ENCODE results near the gene MBOAT1.

Gene MBOAT1

GRCh38 chr6:20211037-20211940 is 980 bp downstream of the MBOAT1 start:
- peak overlapping the region; percentile 93 for H3K4me3 ChIP-seq (ENCODE audit: low read length)
- DNase-seq (ENCODE audit: low read depth): no peak
- TF ChIP-seq CTCF (conservative IDR thresholded peaks at IDR 0.05; ENCODE audit: low read length): no peak

- TF ChIP-seq CTCF (conservative IDR thresholded peaks at IDR 0.05; ENCODE audit: low read length): no peak
- H3K4me3 ChIP-seq (ENCODE audit: low read length): no peak overlapping the region
Measured at GRCh38 chr6:20210158-20210557, 2.1 kb downstream of the MBOAT1 start.

DNA sequence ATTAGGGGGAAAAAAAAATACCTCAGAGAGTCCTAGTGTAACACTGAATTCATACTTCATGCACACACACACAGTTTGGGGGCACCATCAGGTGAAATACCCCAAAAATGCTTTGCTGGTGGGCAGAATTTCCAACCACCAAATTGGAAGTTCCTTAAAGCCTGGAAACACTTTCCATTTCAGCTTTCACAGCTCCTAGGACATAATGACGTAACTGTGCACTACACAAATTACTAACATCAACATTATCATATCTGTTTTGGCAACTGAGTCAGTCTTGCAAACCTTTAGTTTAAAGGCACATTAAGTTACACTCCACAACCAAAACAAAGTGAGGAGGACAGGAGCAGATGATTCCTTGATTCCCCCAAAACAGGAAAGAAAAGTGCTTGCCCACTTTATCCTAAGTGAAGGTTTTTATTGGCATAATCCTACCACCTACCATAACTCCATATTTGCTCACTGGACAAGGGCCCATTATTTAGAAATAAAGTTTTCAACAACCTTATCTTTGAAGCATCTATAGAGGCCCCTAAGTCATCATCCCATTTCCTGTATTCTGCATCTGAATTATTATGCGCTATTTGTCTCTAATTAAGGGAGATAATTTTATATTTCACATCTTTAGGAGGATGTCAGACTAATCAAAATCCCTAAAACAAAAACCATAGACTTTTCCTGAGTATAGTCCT is 3.4 kb downstream of the MBOAT1 start:
- no peak for DNase-seq (ENCODE audit: low read depth)
- TF ChIP-seq CTCF (conservative IDR thresholded peaks at IDR 0.05; ENCODE audit: low read length): no peak
- H3K4me3 ChIP-seq (ENCODE audit: low read length): no peak overlapping the region

More at GRCh38 chr6:20210158-20210557, 2.1 kb downstream of the MBOAT1 start:
- DNase-seq (ENCODE audit: low read depth): no peak

- no peak for DNase-seq (ENCODE audit: low read depth)
- no peak overlapping the region for H3K4me3 ChIP-seq (ENCODE audit: low read length)
- no peak for TF ChIP-seq CTCF (conservative IDR thresholded peaks at IDR 0.05; ENCODE audit: low read length)
Measured at GRCh38 chr6:20207088-20207418, 5.2 kb downstream of the MBOAT1 start.

DNA sequence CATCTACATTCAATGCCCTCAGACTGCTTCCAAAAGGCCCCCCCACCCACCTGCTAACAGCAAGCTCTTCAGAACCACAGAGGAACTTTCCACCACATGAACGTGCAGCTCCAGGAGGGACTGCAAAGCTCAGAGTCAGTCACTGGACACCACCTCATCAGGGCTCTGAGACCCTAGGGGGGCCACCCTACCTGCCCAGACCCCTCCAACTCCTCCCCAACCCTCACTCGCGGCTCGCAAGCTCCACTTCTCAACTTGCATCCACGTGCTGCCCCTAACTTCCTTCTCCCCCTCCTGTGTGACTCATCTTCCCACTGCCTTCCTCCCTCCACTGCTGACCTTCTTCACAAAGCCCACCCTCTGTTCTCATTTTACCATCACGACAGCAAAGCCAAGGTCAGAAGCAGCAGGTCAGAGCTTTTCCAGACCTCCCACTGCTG is 6.5 kb downstream of the MBOAT1 start:
- H3K4me3 ChIP-seq (ENCODE audit: low read length): no peak overlapping the region
- no peak for DNase-seq (ENCODE audit: low read depth)
- TF ChIP-seq CTCF (conservative IDR thresholded peaks at IDR 0.05; ENCODE audit: low read length): no peak

GRCh38 chr6:20204512-20204894 is 7.8 kb downstream of the MBOAT1 start:
- H3K4me3 ChIP-seq (ENCODE audit: low read length): no peak overlapping the region
- no peak for DNase-seq (ENCODE audit: low read depth)
- no peak for TF ChIP-seq CTCF (conservative IDR thresholded peaks at IDR 0.05; ENCODE audit: low read length)
